Measurements from ENCODE around the gene RNF34.

The RNF34 gene

DNA sequence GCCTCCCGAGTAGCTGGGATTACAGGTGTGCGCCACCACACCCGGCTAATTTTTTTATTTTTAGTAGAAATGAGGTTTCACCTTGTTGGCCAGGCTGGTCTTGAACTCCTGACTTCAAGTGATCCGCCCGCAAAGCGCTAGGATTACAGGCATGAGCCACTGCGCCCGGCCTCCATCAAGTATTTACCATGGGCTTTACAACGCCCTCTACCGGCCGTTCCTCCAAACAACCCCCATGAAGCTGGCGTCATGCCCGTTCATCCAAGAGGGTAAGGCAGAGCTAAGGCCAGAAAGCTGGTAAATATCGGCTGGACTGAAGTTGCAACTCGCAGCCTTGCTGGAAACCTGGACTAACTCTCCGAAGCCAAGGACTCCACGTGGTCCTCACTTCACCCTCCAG lies 41.6 kb downstream of the RNF34 start:
- DNase-seq, result no peak

GRCh38 chr12:121442028-121442948 lies 42.4 kb downstream of the RNF34 start:
- DNase-seq, result no peak

GRCh38 chr12:121443193-121443870 lies 43.4 kb downstream of the RNF34 start:
- peak; percentile 59 for DNase-seq

DNA sequence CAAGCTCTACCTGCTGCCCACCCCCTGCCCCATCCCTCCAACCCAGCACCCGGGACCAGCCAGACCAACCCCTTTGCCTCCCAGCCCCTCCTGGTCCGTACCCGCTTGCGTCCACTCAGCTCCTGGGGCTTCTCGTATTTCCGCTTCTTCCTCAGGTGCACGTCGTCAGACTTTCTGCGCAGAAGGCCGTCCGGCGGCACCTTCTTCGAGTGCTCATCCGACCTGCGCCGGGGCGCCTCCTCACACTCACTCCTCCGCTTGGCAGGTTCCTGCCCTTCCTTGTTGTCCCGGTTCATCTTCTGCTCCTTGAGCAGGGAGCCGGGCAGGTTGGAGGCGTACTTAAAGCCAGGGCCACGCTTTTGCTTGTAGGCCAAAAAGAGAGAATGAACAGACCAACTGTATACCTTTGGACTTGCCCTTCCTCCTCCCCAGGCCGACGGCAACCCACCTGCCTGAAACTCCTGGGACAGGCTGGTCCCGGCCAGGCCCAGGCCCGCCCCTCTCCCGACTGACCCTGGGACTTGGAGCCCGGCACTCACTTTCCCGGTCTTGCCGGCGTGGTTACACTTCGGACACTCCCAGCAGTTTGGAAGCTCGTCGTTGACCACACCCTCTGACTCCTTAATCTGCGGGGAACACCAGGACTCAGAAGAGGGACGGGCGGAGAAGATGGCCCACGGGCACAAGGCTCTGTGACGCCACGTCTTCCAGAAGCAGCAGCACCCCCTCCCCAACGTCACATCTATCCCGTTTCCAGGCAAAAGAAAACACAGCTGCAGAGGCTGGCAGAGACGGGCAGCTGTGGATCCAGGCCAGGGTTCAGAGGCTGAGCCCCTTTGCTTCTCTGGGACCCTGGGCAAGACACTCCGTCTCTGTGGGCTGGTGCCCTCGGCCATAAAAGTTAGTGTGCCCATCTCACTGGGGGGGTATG lies 44.3 kb downstream of the RNF34 start:
- no peak for DNase-seq

DNA sequence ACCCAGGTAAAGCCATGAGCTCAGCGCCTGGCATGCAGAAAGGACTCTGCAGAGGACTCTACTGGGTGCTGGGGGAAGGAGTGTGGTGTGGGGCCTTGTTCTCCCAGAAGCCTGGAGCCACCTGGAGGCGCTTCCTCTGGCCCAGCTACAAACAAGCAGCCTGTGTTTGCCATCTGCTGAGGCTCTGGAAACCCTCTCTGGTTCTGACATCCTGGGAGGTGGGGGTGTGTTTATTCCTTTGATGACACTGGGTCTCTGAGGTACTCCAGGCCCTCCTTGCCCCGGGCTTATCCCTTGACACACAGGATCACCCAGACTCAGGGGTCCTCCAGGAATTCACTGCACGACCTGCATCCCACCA lies 44.9 kb downstream of the RNF34 start:
- no peak for DNase-seq

DNA sequence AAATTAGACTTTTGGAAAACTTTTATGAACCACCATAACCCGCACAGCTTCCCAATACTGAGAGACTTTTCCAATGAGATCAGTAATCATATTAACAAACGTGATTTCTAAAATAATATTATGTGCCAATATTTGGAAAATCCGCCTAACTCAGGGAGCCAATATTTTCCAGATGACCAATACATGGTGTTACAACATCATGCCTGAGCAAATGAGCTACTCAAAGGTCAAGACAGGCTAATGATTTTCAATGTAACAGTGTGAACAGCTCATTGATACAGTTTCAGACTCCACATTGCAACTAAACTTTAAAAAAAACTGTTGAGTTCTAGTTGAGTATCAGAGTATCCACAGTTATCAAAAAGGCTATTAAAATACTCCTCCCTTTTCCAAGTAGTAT lies 46.8 kb downstream of the RNF34 start:
- DNase-seq, result no peak

- no peak for DNase-seq
Measured at GRCh38 chr12:121448771-121449315, 48.9 kb downstream of the RNF34 start.

- DNase-seq, result no peak
Measured at GRCh38 chr12:121451961-121452339, 52.0 kb downstream of the RNF34 start.

GRCh38 chr12:121452340-121452984 lies 52.5 kb downstream of the RNF34 start:
- no peak for DNase-seq

- no peak for DNase-seq
Measured at GRCh38 chr12:121452985-121453360, 53.1 kb downstream of the RNF34 start.

GRCh38 chr12:121453629-121454028 lies 53.7 kb downstream of the RNF34 start:
- no peak for DNase-seq

GRCh38 chr12:121454921-121455320 lies 55.0 kb downstream of the RNF34 start:
- no peak for DNase-seq

- no peak for DNase-seq
Measured at GRCh38 chr12:121455766-121456420, 56.0 kb downstream of the RNF34 start.

GRCh38 chr12:121456551-121456950 lies 56.6 kb downstream of the RNF34 start:
- DNase-seq, result no peak

DNA sequence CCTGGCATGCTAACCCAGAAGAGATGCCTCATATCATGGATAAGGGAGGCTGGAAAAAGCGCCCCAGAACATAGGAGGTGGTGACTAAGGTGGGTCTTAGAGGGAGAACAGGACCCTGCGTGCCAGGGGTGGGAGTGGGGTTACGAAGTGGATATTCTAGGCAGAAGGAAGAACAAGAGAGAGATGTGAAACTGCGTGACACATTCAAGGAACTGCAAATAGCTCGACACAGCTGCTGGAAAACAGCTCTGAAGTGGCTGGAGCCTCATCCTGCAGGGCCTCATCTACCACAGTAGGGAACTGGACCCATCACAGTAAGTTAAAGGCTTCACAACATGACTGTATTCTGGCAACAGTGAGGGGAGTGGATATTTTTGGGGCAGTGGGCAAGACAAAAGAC lies 61.1 kb downstream of the RNF34 start:
- DNase-seq, result no peak

DNA sequence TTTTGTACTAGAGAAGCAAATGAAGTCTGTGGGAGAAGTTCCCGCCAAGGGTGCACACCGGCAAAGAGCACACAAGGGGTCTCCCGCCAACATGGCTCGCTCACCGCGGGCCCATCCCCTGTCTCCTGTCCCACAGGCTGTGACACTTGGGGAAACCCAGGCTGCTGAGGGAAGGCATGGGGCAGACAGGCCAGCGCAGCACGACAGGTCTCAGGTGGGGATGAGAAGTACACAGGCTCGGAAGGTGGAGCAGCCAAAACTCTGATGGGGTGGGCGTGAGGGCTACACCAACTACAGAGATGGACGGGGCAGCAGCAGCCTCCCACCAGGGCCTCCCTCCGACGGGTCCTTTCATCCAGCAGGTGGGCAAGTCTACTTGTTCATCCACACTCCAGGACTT lies 64.4 kb downstream of the RNF34 start:
- no peak for DNase-seq

- peak; percentile 39 for DNase-seq
Measured at GRCh38 chr12:121465921-121466793, 66.2 kb downstream of the RNF34 start.

- peak; percentile 94 for DNase-seq
Measured at GRCh38 chr12:121466794-121467637, 67.1 kb downstream of the RNF34 start.

DNA sequence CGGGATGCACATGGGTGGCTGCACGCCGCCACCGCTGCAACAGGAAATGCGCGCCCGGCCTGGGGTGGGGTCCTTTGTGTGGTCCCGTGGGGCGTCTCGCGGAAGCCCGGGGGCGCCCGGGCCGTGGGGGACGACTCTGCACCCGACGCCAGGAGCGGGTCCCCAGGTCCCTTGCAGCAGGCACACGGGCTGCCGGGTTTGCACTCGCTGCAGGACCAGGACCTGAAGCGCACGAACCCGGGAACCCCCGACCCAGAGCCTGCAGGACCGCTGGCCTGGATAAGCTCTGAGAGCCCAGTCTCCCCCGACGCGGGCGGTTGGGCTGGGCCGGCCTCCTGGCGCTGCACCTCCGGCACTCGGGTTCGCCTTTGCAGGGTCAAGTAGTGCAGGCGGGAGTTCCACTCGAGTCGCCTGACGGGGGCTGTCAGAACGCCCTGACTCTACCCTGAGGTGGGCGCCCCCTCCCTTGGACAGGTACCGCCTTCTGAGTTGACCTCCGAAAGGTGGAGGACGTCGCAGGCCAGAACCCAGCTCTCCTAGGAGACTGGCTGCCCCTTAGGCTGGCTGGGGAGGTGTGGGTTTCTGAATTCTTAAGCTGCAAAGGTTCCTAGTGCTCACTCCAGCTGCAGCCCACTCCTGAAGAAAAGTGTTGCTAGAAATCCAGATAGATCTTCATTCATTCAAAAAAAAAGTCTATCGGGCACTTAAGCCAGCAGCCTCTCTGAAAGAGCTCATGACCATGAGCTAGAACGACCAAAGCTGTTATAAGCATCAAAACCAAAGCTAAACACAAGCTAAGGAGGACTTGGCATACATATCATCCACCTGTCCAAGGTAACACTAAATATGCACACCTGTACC lies 68.0 kb downstream of the RNF34 start:
- no peak for DNase-seq

Measured in activated CD4-positive, alpha-beta T cell treated with anti-CD3 and anti-CD28 coated beads, Interleukin-2, amount 50 U/mL, for 16 hours (primary cell).